CD14-positive monocyte (primary cell): ENCODE measurements around the gene PODXL2. TPM values are rescaled to one million over a fixed set of nuclear protein-coding genes. Genes with fewer than 3 reads are reported as not detected.

ENCODE experiments used
- DNase-seq, 3 donors: peaks; one replicate each; pipeline ENCODE4 v3.0.0-alpha.2; 2011 to 2022
- H2AFZ ChIP-seq: 2 replicates; pipeline ENCODE4 v1.6.0; 2012; ENCODE audit warnings: mild to moderate bottlenecking, low read depth, low read length, inconsistent platforms; ENCODE audit not compliant: insufficient read depth, poor library complexity, severe bottlenecking
- H3K27ac ChIP-seq, 2 donors: 1 replicate in 1 of 2; 2 replicates in 1 of 2; pipeline ENCODE4 v1.5.1; 2012 to 2013; ENCODE audit warnings: low read length in 2 of 2, control low read depth in 1 of 2, inconsistent platforms in 1 of 2, low read depth in 1 of 2, mild to moderate bottlenecking in 1 of 2
- H3K27me3 ChIP-seq, 2 donors: one replicate each; pipeline versions ENCODE4 v1.6.0 to v1.6.1; 2011 to 2013; ENCODE audit warnings: low read length in 2 of 2; ENCODE audit not compliant: control insufficient read depth in 2 of 2, insufficient read depth in 2 of 2
- H3K36me3 ChIP-seq, 2 donors: replicated peaks in 1 of 2; 1 replicate in 1 of 2; 2 replicates in 1 of 2; pipeline versions ENCODE4 v1.5.1 to v1.6.1; 2012 to 2013; ENCODE audit warnings: low read length in 2 of 2, control low read depth in 1 of 2, inconsistent platforms in 1 of 2, mild to moderate bottlenecking in 1 of 2; ENCODE audit not compliant: insufficient read depth in 2 of 2, control insufficient read depth in 1 of 2
- H3K4me1 ChIP-seq, 2 donors: 1 replicate in 1 of 2; 2 replicates in 1 of 2; pipeline versions ENCODE4 v1.5.1 to v1.6.1; 2012 to 2013; ENCODE audit warnings: low read length in 2 of 2, control low read depth in 1 of 2, inconsistent platforms in 1 of 2, mild to moderate bottlenecking in 1 of 2, moderate library complexity in 1 of 2; ENCODE audit not compliant: insufficient read depth in 2 of 2, control insufficient read depth in 1 of 2
- H3K4me2 ChIP-seq: replicated peaks from 2 replicates; pipeline ENCODE3; 2012; ENCODE audit warnings: low read length, moderate library complexity, mild to moderate bottlenecking; ENCODE audit not compliant: poor library complexity, severe bottlenecking; ENCODE audit errors: extremely low read depth
- H3K4me3 ChIP-seq, 3 experiments: fragments of 200-600 bp in 1 of 3; sonication (generic) in 1 of 3; replicated peaks in 1 of 3; 1 replicate in 2 of 3; 2 replicates in 1 of 3; pipeline ENCODE4 v1.5.1; 2011 to 2013; ENCODE audit warnings: low read length in 3 of 3, mild to moderate bottlenecking in 3 of 3, control low read depth in 2 of 3, low read depth in 2 of 3, inconsistent platforms in 1 of 3, moderate library complexity in 1 of 3
- H3K79me2 ChIP-seq: 2 replicates; pipeline ENCODE4 v1.6.0; 2012; ENCODE audit warnings: mild to moderate bottlenecking, control low read depth, inconsistent platforms, low read length, moderate library complexity; ENCODE audit not compliant: insufficient read depth
- H3K9ac ChIP-seq: 2 replicates; pipeline ENCODE4 v1.6.0; 2017; ENCODE audit warnings: low read length, mild to moderate bottlenecking; ENCODE audit not compliant: insufficient read depth, poor library complexity, severe bottlenecking
- H3K9me3 ChIP-seq, 2 donors: replicated peaks in 1 of 2; 1 replicate in 1 of 2; 2 replicates in 1 of 2; pipeline versions ENCODE4 v1.5.1 to v1.6.1; 2012 to 2013; ENCODE audit warnings: low read length in 2 of 2, control low read depth in 1 of 2; ENCODE audit not compliant: control insufficient read depth in 1 of 2, insufficient read depth in 1 of 2
- H4K20me1 ChIP-seq: 2 replicates; pipeline ENCODE4 v1.6.0; 2012; ENCODE audit warnings: mild to moderate bottlenecking, low read length, control low read depth, moderate library complexity; ENCODE audit not compliant: insufficient read depth
- H3K27ac Mint-ChIP-seq, 7 donors: one replicate each; pipeline ENCODE4 v1.8.0; 2020; ENCODE audit warnings: mild to moderate bottlenecking in 7 of 7, mixed read lengths in 7 of 7, moderate library complexity in 6 of 7, inconsistent platforms in 2 of 7
- H3K27me3 Mint-ChIP-seq, 3 donors: one replicate each; pipeline ENCODE4 v1.8.0; 2021 to 2022; ENCODE audit warnings: low read depth in 3 of 3, mild to moderate bottlenecking in 3 of 3, mixed read lengths in 3 of 3, moderate library complexity in 3 of 3, inconsistent platforms in 1 of 3
- H3K36me3 Mint-ChIP-seq, 2 donors: one replicate each; pipeline ENCODE4 v1.8.0; 2020; ENCODE audit warnings: mixed read lengths in 2 of 2, inconsistent platforms in 1 of 2, mild to moderate bottlenecking in 1 of 2
- H3K4me1 Mint-ChIP-seq: one replicate; pipeline ENCODE4 v1.8.0; 2020; ENCODE audit warnings: mild to moderate bottlenecking, mixed read lengths
- H3K4me3 Mint-ChIP-seq, 2 donors: one replicate each; pipeline ENCODE4 v1.8.0; 2020; ENCODE audit warnings: mild to moderate bottlenecking in 2 of 2, mixed read lengths in 2 of 2, moderate library complexity in 1 of 2
- H3K9me3 Mint-ChIP-seq, 7 donors: one replicate each; pipeline ENCODE4 v1.8.0; 2020 to 2022; ENCODE audit warnings: mixed read lengths in 7 of 7, mild to moderate bottlenecking in 6 of 7, moderate library complexity in 6 of 7, inconsistent platforms in 2 of 7
- WGBS: methylation state at CpG from one replicate; pipeline ENCODE4 v1.1.5; 2013; ENCODE audit warnings: missing lambda C conversion rate; ENCODE audit not compliant: insufficient coverage; 5-methylcytosine and 5-hydroxymethylcytosine counted together
- intact Hi-C, 2 donors: fragments of 100-400 bp; cut with micrococcal nuclease; formaldehyde crosslinking; loops; one replicate each; pipeline versions ENCODE4 v1.15.0 to v1.15.1; 2023
- polyA plus RNA-seq, 3 donors: library from polyadenylated mRNA; depleted of rRNA in 1 of 3; unstranded in 2 of 3; stranded (reverse) in 1 of 3; fragments of 300-500 nt in 2 of 3; fragments of >200 nt in 1 of 3; fragmentation: Illumina TruSeq in 2 of 3; gene quantifications; 1 replicate in 2 of 3; 2 replicates in 1 of 3; pipeline ENCODE4 v1.2.3, GENCODE V29; 2012 to 2021
- TF ChIP-seq, protein P1 (sequence below): fragments of 200-600 bp; IDR thresholded peaks from one replicate; pipeline ENCODE4 v1.8.0; 2022; ENCODE audit warnings: antibody characterized with exemption, mild to moderate bottlenecking

The PODXL2 gene
- polyA plus RNA-seq, 3 donors = 0.33 to 0.64 (median 0.43) TPM

DNA sequence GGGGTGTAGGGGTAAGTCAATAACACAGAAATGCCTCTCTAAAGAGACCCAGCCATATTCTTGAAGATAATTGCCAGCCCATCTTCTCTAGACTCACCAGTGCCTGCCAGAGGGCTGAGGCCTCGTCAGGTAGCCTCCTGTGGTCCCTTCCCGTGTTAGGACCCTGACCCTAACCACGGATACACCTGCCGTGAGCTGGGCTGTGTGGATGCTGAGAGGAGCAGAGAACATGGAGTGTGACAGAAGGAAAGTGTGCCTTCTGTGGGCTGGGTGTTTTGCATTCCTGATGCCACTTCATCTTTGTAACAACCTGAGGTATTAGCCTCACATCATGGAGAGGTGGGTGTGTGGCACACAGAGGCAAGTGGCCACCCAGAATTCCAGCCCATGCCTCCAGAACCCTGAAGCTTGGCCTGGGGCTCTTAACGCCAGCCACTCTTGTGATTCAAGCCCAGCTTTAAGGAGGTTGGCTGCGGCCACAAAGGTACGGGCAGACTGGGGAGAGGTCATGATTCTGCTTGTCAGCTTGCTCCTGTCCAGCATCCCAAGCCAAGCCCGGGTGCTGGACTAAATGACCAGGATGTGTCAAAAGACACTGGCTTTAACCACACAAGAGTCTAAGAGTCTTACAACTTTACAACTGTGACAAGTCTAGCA, 22.7 kb downstream of the PODXL2 start:
- peaks cover 4% of the 10 kb centered on the region for H3K4me1 Mint-ChIP-seq
- no peak overlapping the region for H3K4me2 ChIP-seq
- no peak overlapping the region for H3K27ac ChIP-seq
- no peaks in the 10 kb centered on the region for H3K4me1 ChIP-seq
- H2AFZ ChIP-seq = no peak overlapping the region
- no peaks in the 10 kb centered on the region for H3K27me3 ChIP-seq
- DNase-seq = no peak
- H3K36me3 Mint-ChIP-seq = no peaks in the 10 kb centered on the region
- H3K79me2 ChIP-seq = no peaks in the 10 kb centered on the region
- intact Hi-C loops = loop anchor here (5.0 kb wide), 3 partner anchors 171 to 321 kb away; partner anchors contain the start of gene MGLL (in 1 of the 2)
- no peak overlapping the region for H3K27ac Mint-ChIP-seq
- no peak overlapping the region for H3K4me3 Mint-ChIP-seq
- no peaks in the 10 kb centered on the region for H3K9me3 Mint-ChIP-seq
- H3K9ac ChIP-seq = no peak overlapping the region
- no peak overlapping the region for H3K4me3 ChIP-seq
- peaks cover 0 to 5% (median 2%) of the 10 kb centered on the region in 3 donors for H3K27me3 Mint-ChIP-seq
- no peaks in the 10 kb centered on the region for H3K9me3 ChIP-seq
- TF ChIP-seq, protein P1, sequence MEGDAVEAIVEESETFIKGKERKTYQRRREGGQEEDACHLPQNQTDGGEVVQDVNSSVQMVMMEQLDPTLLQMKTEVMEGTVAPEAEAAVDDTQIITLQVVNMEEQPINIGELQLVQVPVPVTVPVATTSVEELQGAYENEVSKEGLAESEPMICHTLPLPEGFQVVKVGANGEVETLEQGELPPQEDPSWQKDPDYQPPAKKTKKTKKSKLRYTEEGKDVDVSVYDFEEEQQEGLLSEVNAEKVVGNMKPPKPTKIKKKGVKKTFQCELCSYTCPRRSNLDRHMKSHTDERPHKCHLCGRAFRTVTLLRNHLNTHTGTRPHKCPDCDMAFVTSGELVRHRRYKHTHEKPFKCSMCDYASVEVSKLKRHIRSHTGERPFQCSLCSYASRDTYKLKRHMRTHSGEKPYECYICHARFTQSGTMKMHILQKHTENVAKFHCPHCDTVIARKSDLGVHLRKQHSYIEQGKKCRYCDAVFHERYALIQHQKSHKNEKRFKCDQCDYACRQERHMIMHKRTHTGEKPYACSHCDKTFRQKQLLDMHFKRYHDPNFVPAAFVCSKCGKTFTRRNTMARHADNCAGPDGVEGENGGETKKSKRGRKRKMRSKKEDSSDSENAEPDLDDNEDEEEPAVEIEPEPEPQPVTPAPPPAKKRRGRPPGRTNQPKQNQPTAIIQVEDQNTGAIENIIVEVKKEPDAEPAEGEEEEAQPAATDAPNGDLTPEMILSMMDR = no peak
- no peaks in the 10 kb centered on the region for H4K20me1 ChIP-seq
- no peaks in the 10 kb centered on the region for H3K36me3 ChIP-seq
- WGBS = 89% methylated on average over 7 of the region's 8 CpGs

DNA sequence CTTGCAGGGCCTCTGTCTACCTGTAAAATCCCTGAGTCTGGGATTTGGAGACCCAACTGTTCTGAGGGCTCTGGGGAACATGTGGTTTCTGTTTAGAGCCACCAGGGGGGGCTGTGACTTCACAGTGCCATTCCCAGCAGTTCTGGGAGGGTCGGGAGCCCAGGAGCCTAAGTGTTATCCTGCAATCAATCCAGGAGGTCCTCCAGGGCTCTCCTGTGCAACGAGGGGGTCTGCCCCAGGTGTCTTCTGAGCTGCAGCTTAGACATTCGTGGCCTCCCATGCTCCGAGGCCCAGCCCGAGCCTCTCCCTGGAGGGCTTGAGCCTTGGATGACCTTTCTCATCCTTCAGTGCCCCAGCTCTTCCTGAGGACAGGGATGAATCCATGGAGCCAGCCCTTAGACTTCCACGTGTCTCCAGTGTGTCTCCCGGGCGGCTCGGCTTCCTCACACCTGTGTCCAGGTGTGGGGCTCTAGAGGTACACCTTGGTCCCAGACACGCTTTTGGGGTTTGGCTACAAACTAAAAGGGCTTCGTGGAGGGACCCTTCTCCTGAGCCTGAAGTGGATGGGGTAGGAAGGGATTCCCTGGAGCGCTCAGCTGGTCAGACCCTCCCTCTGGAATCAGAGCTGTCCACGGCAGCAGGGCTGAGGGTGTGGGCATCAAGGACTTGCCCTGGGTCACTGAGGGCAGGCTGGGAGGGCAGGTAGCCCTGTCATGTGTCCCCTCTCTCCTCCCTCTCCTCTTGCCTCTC, 23.4 kb downstream of the PODXL2 start:
- Histone ChIP-seq H4K20me1 (no peaks in the 10 kb centered on the region), H2AFZ (no peak overlapping the region), H3K4me3 (no peak overlapping the region), H3K79me2 (no peaks in the 10 kb centered on the region), H3K4me2 (no peak overlapping the region), H3K27me3 (no peaks in the 10 kb centered on the region), H3K27ac (no peak overlapping the region), H3K9me3 (no peaks in the 10 kb centered on the region), H3K36me3 (no peaks in the 10 kb centered on the region), H3K4me1 (no peaks in the 10 kb centered on the region), H3K9ac (no peak overlapping the region)
- peak; percentile 38 to 67 (median 66) for DNase-seq
- Mint-ChIP-seq H3K4me3 (no peak overlapping the region), H3K4me1 (peaks cover 4% of the 10 kb centered on the region), H3K36me3 (no peaks in the 10 kb centered on the region), H3K27ac (peak overlapping the region in 1 of 7 donors; percentile 20), H3K27me3 (peaks cover 2 to 7% (median 2%) of the 10 kb centered on the region in 3 donors), H3K9me3 (no peaks in the 10 kb centered on the region)
- WGBS = 80% methylated on average over 12 of the region's 13 CpGs
- TF ChIP-seq, protein P1 = peak; percentile 94
- intact Hi-C loops = loop anchor here (5.0 kb wide), 3 partner anchors 170 to 320 kb away; partner anchors contain the start of gene MGLL (in 1 of the 2)
